Astrocyte (in vitro differentiated cells and primary cell): ENCODE data around the gene ZBTB16. TPM values are rescaled to one million over a fixed set of nuclear protein-coding genes. Genes with fewer than 3 reads are reported as not detected.

Experiments used
- DNase-seq: peaks from one replicate; pipeline ENCODE4 v3.0.0-alpha.2; 2010; ENCODE audit warnings: low read depth
- FAIRE-seq: peaks from 2 replicates; lab custom pipeline; 2011; peaks lifted over from hg19 to GRCh38; lab: Jason Lieb, UNC
- H2AFZ ChIP-seq: 2 replicates; pipeline ENCODE4 v1.6.0; 2012; ENCODE audit warnings: low read depth, low read length, inconsistent platforms
- H3K27ac ChIP-seq: 2 replicates; pipeline ENCODE4 v1.5.1; 2011; ENCODE audit warnings: low read depth, low read length, inconsistent platforms
- H3K27me3 ChIP-seq: 2 replicates; pipeline ENCODE4 v1.6.0; 2011; ENCODE audit warnings: low read length, inconsistent platforms; ENCODE audit not compliant: insufficient read depth
- H3K36me3 ChIP-seq: 2 replicates; pipeline ENCODE4 v1.5.1; 2011; ENCODE audit warnings: low read length, inconsistent platforms; ENCODE audit not compliant: insufficient read depth
- H3K4me1 ChIP-seq: 2 replicates; pipeline ENCODE4 v1.5.1; 2011; ENCODE audit warnings: low read length, inconsistent platforms; ENCODE audit not compliant: insufficient read depth
- H3K4me2 ChIP-seq: 2 replicates; pipeline ENCODE4 v1.6.0; 2012; ENCODE audit warnings: low read length, inconsistent platforms
- H3K4me3 ChIP-seq: 2 replicates; pipeline ENCODE4 v1.5.1; 2011; ENCODE audit warnings: low read depth, mild to moderate bottlenecking, low read length, inconsistent platforms; ENCODE audit not compliant: insufficient read depth
- H3K79me2 ChIP-seq: 2 replicates; pipeline ENCODE4 v1.6.0; 2012; ENCODE audit warnings: mild to moderate bottlenecking, low read length, inconsistent platforms; ENCODE audit not compliant: insufficient read depth
- H3K9ac ChIP-seq: 2 replicates; pipeline ENCODE4 v1.6.0; 2012; ENCODE audit warnings: mild to moderate bottlenecking, low read length, inconsistent platforms
- H3K9me3 ChIP-seq: 2 replicates; pipeline ENCODE4 v1.5.1; 2012; ENCODE audit warnings: low read depth, mild to moderate bottlenecking, low read length, inconsistent platforms; ENCODE audit not compliant: insufficient read depth
- H4K20me1 ChIP-seq: 2 replicates; pipeline ENCODE4 v1.6.0; 2012; ENCODE audit warnings: low read length, inconsistent platforms; ENCODE audit not compliant: insufficient read depth
- H3K27ac Mint-ChIP-seq: one replicate; pipeline ENCODE4 v1.8.0; 2021; ENCODE audit warnings: mild to moderate bottlenecking, mixed read lengths; ENCODE audit not compliant: unreplicated experiment
- H3K27me3 Mint-ChIP-seq: one replicate; pipeline ENCODE4 v1.8.0; 2021; ENCODE audit warnings: low read depth, mixed read lengths; ENCODE audit not compliant: unreplicated experiment
- H3K36me3 Mint-ChIP-seq: one replicate; pipeline ENCODE4 v1.8.0; 2021; ENCODE audit warnings: low read depth, mixed read lengths; ENCODE audit not compliant: unreplicated experiment
- H3K4me1 Mint-ChIP-seq: one replicate; pipeline ENCODE4 v1.8.0; 2021; ENCODE audit warnings: low read depth, mixed read lengths; ENCODE audit not compliant: unreplicated experiment
- H3K4me3 Mint-ChIP-seq: one replicate; pipeline ENCODE4 v1.8.0; 2021; ENCODE audit warnings: mild to moderate bottlenecking, moderate library complexity, mixed read lengths; ENCODE audit not compliant: unreplicated experiment
- H3K9me3 Mint-ChIP-seq: one replicate; pipeline ENCODE4 v1.8.0; 2021; ENCODE audit warnings: mild to moderate bottlenecking, mixed read lengths; ENCODE audit not compliant: unreplicated experiment
- EZH2 ChIP-seq: IDR thresholded peaks from 2 replicates; pipeline ENCODE4 v1.6.1; 2012; ENCODE audit warnings: mild to moderate bottlenecking, low read length, inconsistent platforms; ENCODE audit not compliant: insufficient read depth
- total RNA-seq: library from RNA; stranded (reverse); gene quantifications from 2 replicates; pipeline ENCODE4 v1.2.1, GENCODE V29; 2021
- TF ChIP-seq, protein P1 (sequence below): IDR thresholded peaks from 2 replicates; pipeline ENCODE4 v1.5.1; 2011; ENCODE audit warnings: low read depth, mild to moderate bottlenecking, inconsistent platforms, low read length, moderate library complexity; ENCODE audit not compliant: insufficient read depth

The ZBTB16 gene
- total RNA-seq, 1 donor from 2014 or later, result 0.50 TPM

DNA sequence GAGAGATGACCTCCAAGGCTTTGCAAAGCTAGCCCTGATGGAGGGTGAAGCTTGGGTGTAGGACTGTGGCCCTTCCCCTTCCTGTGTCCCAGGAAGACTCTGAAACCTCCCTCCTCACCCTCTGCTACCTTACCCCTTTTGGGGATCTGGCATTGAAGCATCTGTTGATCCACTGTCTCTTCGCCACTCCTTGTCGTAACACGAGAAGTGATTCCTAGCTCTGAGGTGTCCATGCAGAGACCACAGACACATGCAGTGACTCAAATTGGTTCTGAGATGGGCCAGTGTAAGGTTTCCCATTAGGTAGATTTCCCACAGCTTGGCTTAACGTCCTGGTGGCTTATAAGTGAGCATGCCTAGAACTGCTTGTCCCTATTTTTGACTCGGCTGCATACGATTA lies 101.4 kb downstream of the ZBTB16 start:
- Histone ChIP-seq H3K36me3 (no peaks in the 10 kb centered on the region), H3K79me2 (no peaks in the 10 kb centered on the region), H3K4me1 (peaks cover 25% of the 10 kb centered on the region), H2AFZ (no peak overlapping the region), H3K27me3 (peaks cover 84% of the 10 kb centered on the region), H3K4me2 (no peak overlapping the region), H4K20me1 (peaks cover 47% of the 10 kb centered on the region), H3K4me3 (no peak overlapping the region), H3K9ac (no peak overlapping the region), H3K27ac (no peak overlapping the region), H3K9me3 (no peaks in the 10 kb centered on the region)
- Mint-ChIP-seq H3K4me3 (no peak overlapping the region), H3K36me3 (no peaks in the 10 kb centered on the region), H3K9me3 (peaks cover 6% of the 10 kb centered on the region), H3K27ac (no peak overlapping the region), H3K4me1 (peaks cover 35% of the 10 kb centered on the region), H3K27me3 (peaks cover 34% of the 10 kb centered on the region)
- TF ChIP-seq, protein P1, sequence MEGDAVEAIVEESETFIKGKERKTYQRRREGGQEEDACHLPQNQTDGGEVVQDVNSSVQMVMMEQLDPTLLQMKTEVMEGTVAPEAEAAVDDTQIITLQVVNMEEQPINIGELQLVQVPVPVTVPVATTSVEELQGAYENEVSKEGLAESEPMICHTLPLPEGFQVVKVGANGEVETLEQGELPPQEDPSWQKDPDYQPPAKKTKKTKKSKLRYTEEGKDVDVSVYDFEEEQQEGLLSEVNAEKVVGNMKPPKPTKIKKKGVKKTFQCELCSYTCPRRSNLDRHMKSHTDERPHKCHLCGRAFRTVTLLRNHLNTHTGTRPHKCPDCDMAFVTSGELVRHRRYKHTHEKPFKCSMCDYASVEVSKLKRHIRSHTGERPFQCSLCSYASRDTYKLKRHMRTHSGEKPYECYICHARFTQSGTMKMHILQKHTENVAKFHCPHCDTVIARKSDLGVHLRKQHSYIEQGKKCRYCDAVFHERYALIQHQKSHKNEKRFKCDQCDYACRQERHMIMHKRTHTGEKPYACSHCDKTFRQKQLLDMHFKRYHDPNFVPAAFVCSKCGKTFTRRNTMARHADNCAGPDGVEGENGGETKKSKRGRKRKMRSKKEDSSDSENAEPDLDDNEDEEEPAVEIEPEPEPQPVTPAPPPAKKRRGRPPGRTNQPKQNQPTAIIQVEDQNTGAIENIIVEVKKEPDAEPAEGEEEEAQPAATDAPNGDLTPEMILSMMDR, result no peak
- no peak for TF ChIP-seq EZH2
- DNase-seq (no peak), FAIRE-seq (no peak)

DNA sequence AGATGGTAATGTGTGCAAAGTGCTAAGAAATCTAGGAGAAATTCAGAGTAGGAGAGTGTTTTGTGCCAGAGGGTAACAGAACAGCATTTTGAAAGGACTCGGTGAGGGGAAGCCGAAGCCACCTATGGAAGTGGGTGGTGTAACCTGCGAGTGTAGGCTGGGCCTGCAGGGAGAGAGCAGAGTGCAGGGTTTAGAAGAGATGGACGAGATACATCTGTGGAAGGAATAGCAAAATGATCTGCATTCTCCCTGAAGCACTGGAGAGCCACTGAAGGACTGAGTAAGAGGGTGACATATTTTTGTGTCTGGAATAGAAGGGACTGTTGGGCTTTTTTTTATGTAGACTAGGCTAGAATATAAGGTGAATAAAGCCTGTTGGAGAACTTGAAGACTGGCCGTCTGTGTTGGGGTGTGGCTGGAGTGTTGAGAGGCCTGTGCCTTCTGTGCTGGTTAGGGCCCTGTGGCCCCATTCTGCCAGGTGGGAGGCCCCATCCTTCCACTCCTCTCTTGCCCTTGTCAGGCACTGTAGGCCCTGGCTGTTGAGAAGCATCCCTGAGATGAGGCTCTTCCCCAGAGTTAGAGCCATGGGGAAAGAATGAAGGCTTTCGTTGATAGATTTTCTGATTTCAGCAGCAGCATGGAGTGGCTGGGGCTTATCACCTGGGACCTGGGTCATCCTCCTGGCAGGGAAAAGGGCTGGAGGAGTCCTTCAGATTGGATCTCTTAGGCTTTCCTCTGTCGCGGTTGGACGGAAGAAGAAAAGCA lies 102.2 kb downstream of the ZBTB16 start:
- Histone ChIP-seq H3K9ac (no peak overlapping the region), H3K79me2 (no peaks in the 10 kb centered on the region), H4K20me1 (peaks cover 50% of the 10 kb centered on the region), H3K27me3 (peaks cover 82% of the 10 kb centered on the region), H3K4me1 (peaks cover 25% of the 10 kb centered on the region), H3K4me3 (no peak overlapping the region), H2AFZ (no peak overlapping the region), H3K9me3 (no peaks in the 10 kb centered on the region), H3K4me2 (no peak overlapping the region), H3K36me3 (no peaks in the 10 kb centered on the region), H3K27ac (no peak overlapping the region)
- H3K4me1 Mint-ChIP-seq, result peaks cover 37% of the 10 kb centered on the region
- no peak overlapping the region for H3K27ac Mint-ChIP-seq
- TF ChIP-seq, protein P1, result no peak
- no peak for TF ChIP-seq EZH2
- FAIRE-seq, result no peak
- no peak for DNase-seq
- peaks cover 32% of the 10 kb centered on the region for H3K27me3 Mint-ChIP-seq
- H3K4me3 Mint-ChIP-seq, result no peak overlapping the region
- peaks cover 6% of the 10 kb centered on the region for H3K9me3 Mint-ChIP-seq
- no peaks in the 10 kb centered on the region for H3K36me3 Mint-ChIP-seq

DNA sequence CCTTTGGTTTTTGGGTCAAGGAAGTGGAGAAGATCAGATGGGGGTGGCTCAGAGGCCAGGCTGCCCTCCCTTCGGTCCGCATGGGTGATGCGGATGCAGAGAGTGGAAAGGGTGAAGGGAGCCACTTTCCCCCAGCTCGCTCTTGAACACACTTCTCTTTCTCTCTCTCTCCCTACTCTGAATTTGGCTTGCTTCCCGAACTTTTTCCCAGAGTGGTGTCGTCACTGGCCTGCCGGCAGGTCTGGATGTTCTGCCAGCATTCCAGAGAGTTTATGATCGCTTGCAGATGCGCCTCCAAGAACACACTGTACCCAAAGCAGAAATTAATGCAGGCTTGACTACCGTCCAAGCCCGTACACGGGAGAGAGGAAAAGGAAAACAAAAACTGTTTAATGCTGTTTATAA lies 103.2 kb downstream of the ZBTB16 start:
- Histone ChIP-seq H3K79me2 (no peaks in the 10 kb centered on the region), H3K27ac (no peak overlapping the region), H3K36me3 (no peaks in the 10 kb centered on the region), H3K4me3 (no peak overlapping the region), H4K20me1 (peaks cover 52% of the 10 kb centered on the region), H3K9ac (no peak overlapping the region), H3K27me3 (peaks cover 72% of the 10 kb centered on the region), H2AFZ (no peak overlapping the region), H3K4me2 (peak overlapping the region; percentile 75), H3K4me1 (peaks cover 31% of the 10 kb centered on the region), H3K9me3 (no peaks in the 10 kb centered on the region)
- DNase-seq, result peak; percentile 93
- no peak overlapping the region for H3K27ac Mint-ChIP-seq
- no peaks in the 10 kb centered on the region for H3K36me3 Mint-ChIP-seq
- H3K4me1 Mint-ChIP-seq, result peaks cover 46% of the 10 kb centered on the region
- peak; percentile 93 for FAIRE-seq
- peaks cover 6% of the 10 kb centered on the region for H3K9me3 Mint-ChIP-seq
- peaks cover 25% of the 10 kb centered on the region for H3K27me3 Mint-ChIP-seq
- no peak overlapping the region for H3K4me3 Mint-ChIP-seq
- TF ChIP-seq EZH2, result no peak
- TF ChIP-seq, protein P1, result no peak
